GM12874 (cell line): ENCODE measurements around the gene NKX2-3.

ENCODE experiments used
- CTCF ChIP-seq: IDR thresholded peaks from 2 replicates; pipeline ENCODE4 v1.5.1; 2011; ENCODE audit warnings: low read depth, mild to moderate bottlenecking, control low read depth, low read length, moderate library complexity; ENCODE audit not compliant: insufficient read depth

The NKX2-3 gene

GRCh38 chr10:99551158-99551557, 18.4 kb downstream of the NKX2-3 start:
- TF ChIP-seq CTCF: no peak

- no peak for TF ChIP-seq CTCF
Observed at GRCh38 chr10:99551616-99552015, 18.9 kb downstream of the NKX2-3 start.

GRCh38 chr10:99555371-99555770, 22.6 kb downstream of the NKX2-3 start:
- TF ChIP-seq CTCF: no peak

GRCh38 chr10:99555825-99556523, 23.2 kb downstream of the NKX2-3 start:
- no peak for TF ChIP-seq CTCF

- no peak for TF ChIP-seq CTCF
Observed at GRCh38 chr10:99557044-99557443, 24.3 kb downstream of the NKX2-3 start.

GRCh38 chr10:99558708-99559107, 26.0 kb downstream of the NKX2-3 start:
- TF ChIP-seq CTCF: no peak

- TF ChIP-seq CTCF: peak; percentile 71
Observed at GRCh38 chr10:99560277-99561126, 27.8 kb downstream of the NKX2-3 start.
